ENCODE data around the gene TGM2. TPM values are rescaled to one million over a fixed set of nuclear protein-coding genes. Genes with fewer than 3 reads are reported as not detected.

TGM2 gene
- total RNA-seq, 1 donor from 2014 or later, result 193 TPM

DNA sequence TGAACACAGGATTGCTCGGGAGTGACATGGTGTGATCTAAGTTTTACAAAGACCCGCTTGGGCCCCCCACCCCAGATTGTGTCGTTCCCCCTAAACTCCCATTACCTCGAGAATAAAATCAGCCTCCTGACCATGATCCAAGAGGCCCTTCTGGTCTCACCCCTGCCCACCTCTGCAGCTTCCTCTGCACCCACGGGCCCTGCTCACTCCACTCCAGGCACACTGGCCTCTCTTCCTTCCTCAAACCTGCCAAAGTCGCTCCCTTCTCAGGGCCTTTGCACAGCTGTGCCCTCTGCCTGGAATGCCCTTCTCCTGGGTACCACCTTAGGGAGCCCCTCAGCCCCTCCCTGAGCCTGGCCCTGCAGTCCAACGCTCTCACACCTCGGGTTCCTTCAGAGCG is 17.9 kb downstream of the TGM2 start:
- no peak for ATAC-seq
- no peak for DNase-seq (ENCODE audit: low spot score)

DNA sequence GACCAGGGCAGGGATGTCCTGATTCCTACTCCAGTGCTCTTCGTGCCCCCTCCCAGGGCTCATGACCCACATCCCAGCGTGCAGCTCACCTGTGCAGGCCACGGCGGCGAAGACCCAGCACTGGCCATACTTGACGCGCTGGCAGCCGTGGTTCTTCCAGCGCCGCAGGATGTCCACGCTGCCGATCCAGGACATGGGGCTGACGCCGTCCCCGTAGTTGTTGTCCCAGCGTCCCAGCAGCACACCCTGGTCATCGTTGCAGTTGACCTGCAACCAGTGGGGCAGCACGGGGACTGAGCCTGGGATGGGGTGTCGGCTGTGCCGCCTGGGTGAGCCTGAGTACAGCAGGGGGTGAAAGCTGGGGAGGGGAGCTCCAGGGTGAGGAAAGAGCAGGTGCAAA is 18.4 kb downstream of the TGM2 start:
- no peak for DNase-seq (ENCODE audit: low spot score)
- ATAC-seq, result no peak

DNA sequence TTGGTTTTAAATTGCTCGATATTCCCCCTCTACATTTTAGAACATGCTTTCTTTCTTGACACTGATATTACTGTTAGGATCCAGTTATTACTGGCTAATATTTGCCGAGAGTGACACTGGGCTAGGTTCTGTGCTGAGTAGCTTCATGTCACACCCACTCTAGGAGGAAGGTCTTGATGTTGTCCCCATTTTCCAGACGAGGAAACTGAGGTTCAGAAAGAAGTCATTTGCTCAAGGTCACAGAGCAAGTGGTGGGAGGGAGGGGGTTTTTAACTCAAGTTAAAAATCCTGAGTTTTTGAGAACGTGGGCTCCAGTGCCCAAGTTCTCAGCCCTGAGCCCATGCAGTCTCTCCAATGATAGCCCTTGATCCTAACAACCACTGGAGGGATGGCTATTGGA is 18.9 kb downstream of the TGM2 start:
- DNase-seq (ENCODE audit: low spot score) (no peak), ATAC-seq (no peak)

GRCh38 chr20:38145729-38146075 is 19.4 kb downstream of the TGM2 start:
- ATAC-seq, result no peak
- DNase-seq (ENCODE audit: low spot score), result no peak

- peak; percentile 39 for ATAC-seq
These were observed 19.9 kb downstream of the TGM2 start for GRCh38 chr20:38144974-38145728.

DNA sequence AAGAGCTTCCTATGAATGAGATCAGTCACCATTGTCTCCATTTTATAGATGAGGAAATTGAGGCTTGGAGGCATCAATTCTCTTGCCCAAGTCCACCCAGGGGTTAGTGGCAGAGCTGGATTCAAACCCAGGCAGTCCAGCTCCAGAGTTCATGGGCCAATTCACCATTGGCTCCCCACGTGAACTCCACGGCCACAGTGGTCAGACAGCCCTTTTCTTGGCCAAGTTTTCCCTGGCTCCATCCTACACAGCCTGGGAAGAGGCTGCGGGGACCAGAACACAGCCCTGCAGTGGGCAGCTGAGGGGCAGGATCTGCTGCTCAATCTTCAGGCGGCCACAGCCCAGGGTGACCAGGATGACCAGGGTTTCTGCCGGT is 20.5 kb downstream of the TGM2 start:
- ATAC-seq (peak; percentile 63), DNase-seq (ENCODE audit: low spot score) (peak; percentile 94)

More at GRCh38 chr20:38144974-38145728, 19.9 kb downstream of the TGM2 start:
- no peak for DNase-seq (ENCODE audit: low spot score)

GRCh38 chr20:38143646-38144554 is 21.2 kb downstream of the TGM2 start:
- DNase-seq (ENCODE audit: low spot score) (peak; percentile 72), ATAC-seq (peak; percentile 27)

DNA sequence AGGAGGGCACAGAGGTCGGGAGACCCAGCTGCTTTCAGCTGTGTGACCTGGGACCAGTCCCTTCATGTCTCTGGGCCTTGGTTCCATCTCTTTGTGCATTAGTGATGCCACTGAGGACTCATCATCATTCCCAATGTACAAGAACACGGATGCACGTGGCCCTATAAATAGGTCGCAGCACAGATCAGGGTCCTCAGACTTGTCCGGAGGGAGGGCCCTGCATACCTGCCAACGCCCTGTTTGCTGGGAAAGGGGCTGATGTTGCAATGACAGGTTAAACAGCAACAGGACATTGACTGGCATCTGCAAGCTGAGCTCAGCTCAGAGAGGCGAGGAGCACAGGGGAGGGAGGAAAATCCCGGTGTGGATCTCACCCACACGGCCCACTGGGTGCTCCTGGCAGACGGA is 21.8 kb downstream of the TGM2 start:
- DNase-seq (ENCODE audit: low spot score) (peak; percentile 96), ATAC-seq (peak; percentile 70)

DNA sequence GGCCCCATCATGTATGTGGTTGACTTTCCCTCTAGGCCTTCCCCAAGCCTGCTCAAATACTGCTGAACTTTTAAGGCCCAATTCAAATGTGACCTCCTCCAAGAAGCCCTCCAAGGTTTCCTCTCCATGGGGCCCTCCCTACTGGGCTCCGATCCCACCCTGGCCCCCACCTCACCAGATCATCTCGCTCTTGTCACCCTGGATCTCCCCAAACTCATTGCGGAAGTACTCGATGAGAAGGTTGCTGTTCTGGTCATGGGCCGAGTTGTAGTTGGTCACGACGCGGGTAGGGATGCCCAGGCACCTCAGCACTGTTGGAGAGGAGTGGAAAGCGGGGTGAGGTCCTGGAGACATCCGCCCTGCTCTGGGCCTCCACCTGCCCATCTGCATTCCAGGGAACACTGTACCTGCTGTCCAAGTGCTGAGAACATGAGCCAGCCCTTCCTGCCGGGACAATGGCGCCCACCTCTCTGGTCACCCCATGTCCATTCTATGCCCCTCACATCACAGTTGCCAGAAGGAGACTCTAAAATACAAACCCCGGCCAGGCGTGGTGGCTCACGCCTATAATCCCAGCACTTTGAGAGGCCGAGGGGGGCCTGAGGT is 23.1 kb downstream of the TGM2 start:
- ATAC-seq (no peak), DNase-seq (ENCODE audit: low spot score) (no peak)

- no peak for DNase-seq (ENCODE audit: low spot score)
- no peak for ATAC-seq
These were observed 23.7 kb downstream of the TGM2 start for GRCh38 chr20:38141204-38141888.

DNA sequence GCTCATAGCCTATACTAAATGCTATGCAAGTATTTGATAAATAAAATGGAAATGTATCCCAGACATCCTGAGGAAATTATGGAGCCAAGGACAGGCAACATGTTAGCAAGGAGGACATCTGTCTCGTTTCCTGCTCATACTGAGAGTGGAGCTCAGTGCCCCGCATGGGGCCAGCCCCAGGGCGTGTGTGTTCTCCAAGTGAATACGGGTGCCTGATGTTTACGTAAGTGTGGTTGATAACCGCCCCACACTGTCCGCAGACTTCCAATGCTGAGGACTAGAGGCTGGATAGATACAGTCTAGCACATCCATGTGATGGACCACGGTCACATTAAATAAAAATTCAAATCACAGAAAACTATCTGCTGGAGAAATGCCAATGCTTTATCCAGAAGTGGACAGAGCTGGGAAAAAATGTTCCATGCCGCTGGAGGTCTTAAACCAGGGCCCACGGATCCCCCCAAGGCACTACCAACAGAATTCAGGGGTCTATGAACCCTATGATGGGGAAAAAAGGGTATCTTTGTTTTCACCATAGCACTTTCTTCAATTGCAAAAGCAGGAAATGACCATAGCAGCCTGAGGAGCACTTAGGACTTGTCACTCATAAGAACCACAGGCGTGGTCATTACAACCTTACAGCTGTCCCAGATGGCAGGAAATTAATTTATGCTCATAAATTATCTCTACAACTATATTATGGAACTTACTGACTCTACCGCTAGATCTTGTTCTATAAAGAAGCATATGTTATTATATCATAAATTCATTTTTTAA is 24.9 kb downstream of the TGM2 start:
- no peak for ATAC-seq
- DNase-seq (ENCODE audit: low spot score), result no peak

- ATAC-seq (no peak), DNase-seq (ENCODE audit: low spot score) (no peak)
These were observed 25.7 kb downstream of the TGM2 start for GRCh38 chr20:38139156-38139912.

DNA sequence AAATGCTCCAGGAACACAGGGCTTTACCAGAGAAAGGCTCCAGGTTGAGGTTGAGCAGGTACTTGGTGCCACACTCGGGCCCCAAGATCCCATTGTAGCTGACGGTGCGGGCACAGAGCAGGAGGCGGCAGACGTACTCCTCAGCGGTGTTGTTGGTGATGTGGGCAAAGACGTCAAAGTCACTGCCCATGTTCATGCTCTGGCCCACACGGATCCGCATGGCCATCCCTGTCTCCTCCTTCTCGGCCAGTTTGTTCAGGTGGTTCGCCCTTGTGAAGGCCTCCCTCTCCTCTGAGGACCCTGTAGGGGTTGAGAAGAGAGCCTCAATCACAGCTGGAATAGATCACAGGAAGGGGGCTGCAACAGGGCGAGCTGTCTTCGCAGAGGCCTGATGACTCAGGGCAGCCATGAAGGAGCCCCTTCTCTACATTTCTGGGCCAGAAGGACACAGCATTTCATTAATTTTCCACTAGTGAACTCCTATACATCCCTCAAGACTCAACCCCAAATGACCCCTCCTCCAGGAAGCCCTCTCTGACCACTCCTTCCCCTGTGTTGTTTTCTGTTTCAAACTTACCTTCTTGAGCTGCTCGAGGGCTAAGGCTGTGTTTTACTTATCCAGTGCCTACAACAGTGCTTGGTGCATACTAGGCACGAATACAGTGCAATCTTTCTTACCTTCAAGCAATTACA is 26.8 kb downstream of the TGM2 start:
- no peak for ATAC-seq
- DNase-seq (ENCODE audit: low spot score), result no peak

- no peak for DNase-seq (ENCODE audit: low spot score)
- ATAC-seq, result no peak
These were observed 27.5 kb downstream of the TGM2 start for GRCh38 chr20:38137441-38138037.

DNA sequence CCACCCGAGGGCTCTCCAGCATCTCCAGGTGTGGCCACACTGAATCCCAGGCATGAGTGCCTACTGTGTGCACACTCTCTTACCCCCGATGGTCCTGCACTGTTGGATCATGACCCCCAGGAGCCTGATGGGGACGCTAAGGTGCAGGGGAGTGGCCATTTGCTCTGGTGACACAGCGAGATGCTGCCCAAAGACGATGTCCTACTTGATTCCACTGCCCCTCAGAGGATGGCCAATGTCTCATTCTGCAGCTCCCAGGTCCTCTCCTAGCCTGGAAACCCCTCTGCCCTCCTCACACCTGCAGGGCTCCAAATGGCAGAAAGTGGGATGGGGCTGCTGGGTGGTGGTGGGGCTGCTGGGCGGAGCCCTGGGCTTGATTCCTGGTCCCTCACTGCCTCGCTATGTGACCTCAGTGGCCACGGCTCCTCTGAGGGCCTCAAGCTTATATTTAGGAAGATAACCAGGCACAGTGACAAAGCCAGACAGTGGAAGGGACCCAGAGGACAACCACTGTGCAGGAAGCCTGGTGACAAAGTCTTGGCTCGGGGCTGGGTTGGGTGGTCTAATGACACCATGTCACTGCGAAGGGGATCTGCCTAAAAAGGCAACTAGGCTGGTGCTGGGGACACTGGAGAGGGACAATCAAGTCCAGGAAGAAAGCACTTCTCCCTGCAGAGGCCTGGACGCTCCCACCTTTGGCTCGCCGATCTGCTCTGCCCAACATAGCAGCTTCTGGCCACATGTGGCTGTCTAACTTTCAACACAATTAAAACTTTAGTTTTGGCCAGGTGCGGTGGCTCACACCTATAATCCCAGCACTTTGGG is 28.4 kb downstream of the TGM2 start:
- no peak for DNase-seq (ENCODE audit: low spot score)
- ATAC-seq, result no peak

DNA sequence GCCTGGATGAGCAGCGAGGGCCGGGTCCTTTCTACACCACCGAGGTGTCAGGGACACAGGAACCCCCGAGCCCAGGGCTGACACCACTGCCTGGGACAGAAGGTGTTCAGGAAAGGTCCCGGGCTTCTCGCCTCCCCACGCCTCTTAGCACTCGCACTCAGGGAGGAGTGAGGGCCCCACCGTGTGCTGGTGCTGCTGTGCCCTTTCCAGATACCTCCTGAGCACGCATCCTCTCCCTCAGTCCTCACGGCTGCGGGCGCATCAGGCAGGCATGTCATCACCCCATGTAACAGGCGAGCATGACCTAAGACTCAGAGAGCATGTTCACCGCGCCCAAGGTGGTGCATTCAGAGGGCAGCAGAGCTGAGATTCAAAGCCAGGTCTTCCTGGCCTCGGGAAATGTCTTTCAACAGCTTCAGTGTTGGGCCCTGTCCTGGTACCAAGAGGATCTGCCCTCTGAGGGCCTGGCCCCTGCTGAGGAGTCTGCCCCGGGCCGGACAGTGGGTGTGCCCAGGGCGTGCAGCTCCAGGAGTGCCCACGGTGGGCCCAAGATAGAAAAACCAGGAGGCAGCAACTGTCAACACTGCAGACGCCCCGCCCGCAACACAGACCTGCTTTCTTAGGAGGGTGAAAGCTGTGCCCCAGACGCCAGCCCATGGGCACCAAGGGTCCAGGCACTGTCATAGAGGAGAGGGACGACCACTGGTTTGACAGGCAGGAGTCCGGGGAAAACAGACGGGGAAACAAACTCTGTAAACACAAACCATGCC is 29.2 kb downstream of the TGM2 start:
- DNase-seq (ENCODE audit: low spot score) (no peak), ATAC-seq (no peak)

DNA sequence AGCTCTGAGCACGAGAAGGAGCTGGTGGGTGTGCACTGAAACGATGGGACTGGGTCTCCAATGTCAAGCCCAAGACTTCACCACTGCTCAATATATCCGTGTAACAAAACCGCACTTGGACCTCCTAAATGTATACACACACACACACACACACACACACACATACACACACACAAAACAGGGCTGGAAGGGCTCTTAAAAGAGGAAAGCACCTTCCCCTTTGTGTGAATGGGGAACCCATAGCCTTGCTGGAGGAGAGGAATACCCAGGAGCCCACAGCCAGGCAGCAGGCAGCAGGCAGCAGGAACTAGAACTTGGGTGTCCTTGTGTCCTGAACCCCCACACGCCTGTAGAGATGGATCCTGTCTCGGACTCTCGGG is 29.8 kb downstream of the TGM2 start:
- no peak for DNase-seq (ENCODE audit: low spot score)
- no peak for ATAC-seq
